CD4-positive, alpha-beta T cell treated with Interleukin-4 for 1 hour (primary cell): Measurements from ENCODE around the gene STAT3.
"Not testable (repeated sequence)": the region's sequence is repeated elsewhere in the genome, so short reads cannot be mapped to it uniquely, and the experiment has no call there.

Experiments used
- DNase-seq, 2 donors: peaks; one replicate each; pipeline ENCODE4 v3.0.0-alpha.2; 2020 to 2022

Gene STAT3

GRCh38 chr17:42388381-42389134, at the start of gene STAT3:
TSS of gene STAT3 (minus strand) at chr17:42388442. CDS start at chr17:42348516, 39,926 bp downstream.
- DNase-seq: peak; percentile 100

DNA sequence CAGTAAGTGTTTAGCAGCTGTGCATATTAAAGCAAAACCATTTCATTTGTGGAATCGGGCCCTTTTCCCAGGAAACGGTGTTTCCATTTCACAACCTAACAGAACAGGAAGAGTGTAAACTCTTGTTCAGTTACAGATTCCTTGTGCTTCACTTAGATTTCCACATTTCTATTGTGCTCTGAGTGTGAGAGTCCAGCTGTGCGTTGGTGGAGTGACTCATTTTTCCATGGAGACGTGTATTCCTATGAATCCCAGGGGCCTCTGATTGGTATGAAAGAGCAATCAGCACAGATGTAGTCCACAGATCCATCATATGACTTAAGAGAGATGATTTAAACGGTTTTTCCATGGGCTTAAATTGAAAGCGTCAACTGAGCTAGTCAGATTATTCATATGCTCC, 48.1 kb upstream of the STAT3 start:
- DNase-seq: no peak

DNA sequence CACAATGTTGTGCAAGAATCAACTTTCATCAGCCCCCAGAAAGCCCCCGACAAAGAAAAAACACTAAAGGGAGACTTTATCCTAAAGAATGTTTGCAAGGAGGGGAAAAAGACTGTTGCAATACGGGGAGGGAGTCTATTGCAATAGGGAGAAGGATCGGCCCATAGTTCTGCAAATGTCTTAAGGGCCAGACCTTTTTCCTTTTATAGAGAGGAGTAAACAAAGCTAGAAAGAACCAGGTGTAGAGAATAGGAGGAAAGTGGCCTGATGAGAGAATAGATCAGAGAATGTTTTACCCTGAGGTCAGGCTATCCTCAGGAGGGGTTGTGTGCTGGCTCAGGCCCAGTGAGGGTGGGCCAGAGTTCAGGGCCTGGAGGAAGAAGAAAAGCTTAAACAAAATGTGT, 43.5 kb upstream of the STAT3 start:
- no peak for DNase-seq

- no peak for DNase-seq
Observed at GRCh38 chr17:42429726-42430447, 41.6 kb upstream of the STAT3 start.

- peak; percentile 59 to 62 for DNase-seq
Observed at GRCh38 chr17:42428141-42428944, 40.1 kb upstream of the STAT3 start.

GRCh38 chr17:42424991-42425610, 36.9 kb upstream of the STAT3 start:
- no peak for DNase-seq

- DNase-seq: no peak
Observed at GRCh38 chr17:42423766-42424165, 35.5 kb upstream of the STAT3 start.

- no peak for DNase-seq
Observed at GRCh38 chr17:42422958-42423712, 34.9 kb upstream of the STAT3 start, which contains the start of gene CAVIN1. TSS of gene CAVIN1 (minus strand) at chr17:42423256. CDS start at chr17:42423097, 159 bp downstream.

GRCh38 chr17:42422412-42422957, 34.2 kb upstream of the STAT3 start:
- DNase-seq: no peak

- DNase-seq: no peak
Observed at GRCh38 chr17:42421507-42422338, 33.5 kb upstream of the STAT3 start.

DNA sequence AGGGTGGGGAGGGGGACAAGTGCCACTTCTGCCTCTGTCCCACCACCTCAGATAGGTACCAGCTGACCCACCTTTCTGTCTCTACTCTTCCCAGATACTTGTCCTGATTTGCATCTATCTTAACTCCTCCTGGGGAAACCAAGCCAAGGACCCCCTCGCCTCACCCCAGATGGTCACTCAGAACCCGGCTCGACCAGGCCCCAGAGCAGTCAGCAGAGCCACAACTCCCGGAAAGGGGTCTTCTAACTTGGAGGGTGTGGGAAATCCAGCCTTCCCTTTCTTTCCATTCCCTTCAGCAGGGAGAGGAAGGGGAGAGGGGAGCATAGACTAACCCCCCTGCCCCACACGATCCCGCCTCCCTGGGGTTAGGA, 32.9 kb upstream of the STAT3 start:
- DNase-seq: no peak

- DNase-seq: not testable (repeated sequence)
Observed at GRCh38 chr17:42417981-42418380, 29.7 kb upstream of the STAT3 start.

DNA sequence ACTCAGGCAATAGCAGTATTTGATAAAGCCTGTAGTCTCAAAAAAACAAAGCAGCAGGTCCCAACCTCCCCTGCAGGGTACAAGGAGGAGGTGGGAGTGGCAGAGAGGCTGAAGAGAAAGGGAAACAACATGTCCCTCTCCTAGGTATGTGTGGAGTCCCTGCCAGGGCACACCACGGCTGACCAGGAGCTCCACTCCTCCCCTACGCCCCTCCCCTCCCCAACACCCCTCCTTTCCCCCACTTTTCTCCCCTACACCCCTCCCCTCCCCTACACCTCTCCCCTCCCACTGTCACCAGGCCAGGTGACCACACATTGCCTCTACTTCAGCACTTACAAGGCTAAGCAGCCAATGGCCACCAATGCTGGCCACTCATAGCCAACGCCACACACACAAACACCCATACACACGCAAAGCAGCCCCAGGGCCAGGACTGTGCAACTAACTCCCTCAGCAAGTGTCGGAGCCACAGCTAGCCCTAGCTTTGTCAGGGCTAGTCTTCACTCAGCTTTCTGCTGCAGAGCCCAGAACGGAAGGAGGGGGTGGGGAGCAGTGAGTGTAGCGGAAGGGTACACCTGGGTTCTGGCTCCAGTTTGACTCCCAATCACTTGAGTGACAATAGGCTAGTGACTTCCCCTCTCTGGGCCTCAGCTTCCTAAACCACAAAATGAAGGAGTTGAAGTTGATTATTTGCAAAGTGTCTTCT, 26.6 kb upstream of the STAT3 start:
- DNase-seq: peak; percentile 26 to 29

DNA sequence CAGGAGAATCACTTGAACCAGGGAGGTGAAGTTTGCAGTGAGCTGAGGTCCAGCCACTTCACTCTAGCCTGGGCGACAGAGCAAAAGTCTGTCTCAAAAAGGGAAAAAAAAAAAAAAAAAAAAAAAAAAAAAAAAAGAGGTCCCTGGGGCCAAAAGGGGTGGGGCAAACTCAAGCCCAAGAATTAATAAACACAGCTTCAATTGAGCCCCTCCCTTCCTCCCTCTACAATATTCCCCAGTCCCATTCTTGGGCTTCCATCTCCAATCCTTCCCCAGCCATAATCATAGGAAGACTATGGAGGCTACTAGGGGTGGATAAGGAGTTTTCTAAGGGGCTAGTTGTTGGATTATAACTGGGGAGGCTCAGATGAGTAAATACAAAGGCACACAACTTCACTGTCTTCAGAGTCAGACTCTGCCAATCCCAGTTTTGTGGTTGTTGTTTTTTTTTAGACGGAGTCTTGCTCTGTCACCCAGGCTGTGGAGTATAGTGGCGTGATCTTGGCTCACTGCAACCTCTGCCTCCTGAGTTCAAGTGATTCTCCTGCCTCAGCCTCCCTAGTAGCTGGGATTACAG, 25.3 kb upstream of the STAT3 start:
- no peak for DNase-seq

DNA sequence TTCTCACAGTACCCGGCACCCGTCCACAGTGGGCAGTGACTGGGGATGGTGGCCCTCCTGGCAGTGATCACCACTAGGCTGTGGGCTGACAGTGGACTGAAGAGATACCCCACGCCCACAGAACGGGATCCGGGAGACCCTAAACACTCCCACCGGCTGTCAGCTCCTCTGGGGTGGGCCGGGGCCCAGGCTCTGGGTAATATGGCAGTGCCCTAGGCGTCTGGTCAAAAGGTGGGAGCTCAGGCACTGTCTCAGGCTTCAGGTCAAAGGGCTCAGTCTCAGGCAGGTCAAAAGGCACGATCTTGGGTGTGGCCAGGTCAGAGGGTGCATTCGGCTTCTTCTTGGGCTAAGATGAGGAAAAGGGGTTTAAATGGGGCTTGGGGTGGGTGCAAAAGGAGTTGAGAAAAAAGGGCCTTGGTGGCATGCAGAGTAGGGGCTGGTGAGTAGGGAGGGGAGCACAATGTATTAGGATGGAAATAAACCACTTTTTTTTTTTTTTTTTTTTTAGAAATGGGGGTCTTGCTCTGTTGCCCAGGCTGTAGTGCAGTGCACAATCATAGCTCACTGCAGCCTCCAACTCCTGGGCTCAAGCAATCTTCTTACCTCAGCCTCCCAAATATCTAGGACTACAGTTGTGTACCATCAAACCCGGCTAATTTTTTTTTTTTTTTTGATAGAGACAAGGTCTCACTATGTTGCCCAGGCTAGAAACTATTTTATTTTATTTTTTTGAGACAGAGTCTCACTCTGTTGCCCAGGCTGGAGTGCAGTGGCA, 23.9 kb upstream of the STAT3 start:
- DNase-seq: no peak

GRCh38 chr17:42411361-42411760, 23.1 kb upstream of the STAT3 start:
- DNase-seq: no peak

GRCh38 chr17:42410319-42410685, 22.1 kb upstream of the STAT3 start:
- DNase-seq: no peak

- DNase-seq: no peak
Observed at GRCh38 chr17:42409523-42410318, 21.5 kb upstream of the STAT3 start.
